ENCODE results near the gene SMCO4.
"Not testable (repeated sequence)": the region's sequence is repeated elsewhere in the genome, so short reads cannot be mapped to it uniquely, and the experiment has no call there.

SMCO4 gene

GRCh38 chr11:93537049-93537448 is 6.1 kb downstream of the SMCO4 start:
- H3K27ac ChIP-seq (ENCODE audit: low read length) = no peak overlapping the region
- H3K9ac ChIP-seq (ENCODE audit: low read length) = no peak overlapping the region
- H3K4me3 ChIP-seq (ENCODE audit: low read length) = no peak overlapping the region

GRCh38 chr11:93536101-93536861 is 6.9 kb downstream of the SMCO4 start:
- no peak overlapping the region for H3K27ac ChIP-seq (ENCODE audit: low read length)
- no peaks in the 10 kb centered on the region for H3K27me3 ChIP-seq (ENCODE audit: control insufficient read depth, insufficient read depth, low read length)
- H3K4me1 ChIP-seq (ENCODE audit: control insufficient read depth, low read depth, low read length) = peaks cover 21% of the 10 kb centered on the region
- H3K36me3 ChIP-seq (ENCODE audit: control insufficient read depth, low read depth, low read length) = no peaks in the 10 kb centered on the region
- H3K4me3 ChIP-seq (ENCODE audit: low read length) = no peak overlapping the region
- H3K9ac ChIP-seq (ENCODE audit: low read length) = no peak overlapping the region
- no peaks in the 10 kb centered on the region for H3K9me3 ChIP-seq (ENCODE audit: control insufficient read depth, low read depth, low read length)

More at GRCh38 chr11:93537049-93537448, 6.1 kb downstream of the SMCO4 start:
- Histone ChIP-seq H3K9me3 (ENCODE audit: control insufficient read depth, low read depth, low read length) (no peaks in the 10 kb centered on the region), H3K4me1 (ENCODE audit: control insufficient read depth, low read depth, low read length) (peaks cover 25% of the 10 kb centered on the region), H3K36me3 (ENCODE audit: control insufficient read depth, low read depth, low read length) (no peaks in the 10 kb centered on the region), H3K27me3 (ENCODE audit: control insufficient read depth, insufficient read depth, low read length) (no peaks in the 10 kb centered on the region)

- H3K27me3 ChIP-seq (ENCODE audit: control insufficient read depth, insufficient read depth, low read length) = not testable (repeated sequence)
Measured at GRCh38 chr11:93535578-93535977, 7.6 kb downstream of the SMCO4 start.

GRCh38 chr11:93532806-93533205 is 10.4 kb downstream of the SMCO4 start:
- no peaks in the 10 kb centered on the region for H3K36me3 ChIP-seq (ENCODE audit: control insufficient read depth, low read depth, low read length)
- H3K27me3 ChIP-seq (ENCODE audit: control insufficient read depth, insufficient read depth, low read length) = no peaks in the 10 kb centered on the region
- no peak overlapping the region for H3K4me3 ChIP-seq (ENCODE audit: low read length)
- H3K9ac ChIP-seq (ENCODE audit: low read length) = no peak overlapping the region
- H3K27ac ChIP-seq (ENCODE audit: low read length) = no peak overlapping the region
- peaks cover 26% of the 10 kb centered on the region for H3K4me1 ChIP-seq (ENCODE audit: control insufficient read depth, low read depth, low read length)
- H3K9me3 ChIP-seq (ENCODE audit: control insufficient read depth, low read depth, low read length) = no peaks in the 10 kb centered on the region

More at GRCh38 chr11:93535578-93535977, 7.6 kb downstream of the SMCO4 start:
- not testable (repeated sequence) for H3K9me3 ChIP-seq (ENCODE audit: control insufficient read depth, low read depth, low read length); H3K36me3 ChIP-seq (ENCODE audit: control insufficient read depth, low read depth, low read length); H3K27ac ChIP-seq (ENCODE audit: low read length); H3K9ac ChIP-seq (ENCODE audit: low read length); H3K4me3 ChIP-seq (ENCODE audit: low read length)
- H3K4me1 ChIP-seq (ENCODE audit: control insufficient read depth, low read depth, low read length) = peaks cover 21% of the 10 kb centered on the region

- H3K36me3 ChIP-seq (ENCODE audit: control insufficient read depth, low read depth, low read length) = no peaks in the 10 kb centered on the region
- no peak overlapping the region for H3K9ac ChIP-seq (ENCODE audit: low read length)
- H3K27me3 ChIP-seq (ENCODE audit: control insufficient read depth, insufficient read depth, low read length) = no peaks in the 10 kb centered on the region
- H3K4me1 ChIP-seq (ENCODE audit: control insufficient read depth, low read depth, low read length) = peaks cover 24% of the 10 kb centered on the region
- no peak overlapping the region for H3K4me3 ChIP-seq (ENCODE audit: low read length)
- H3K9me3 ChIP-seq (ENCODE audit: control insufficient read depth, low read depth, low read length) = no peaks in the 10 kb centered on the region
- no peak overlapping the region for H3K27ac ChIP-seq (ENCODE audit: low read length)
Measured at GRCh38 chr11:93532281-93532789, 10.9 kb downstream of the SMCO4 start.

- no peaks in the 10 kb centered on the region for H3K27me3 ChIP-seq (ENCODE audit: control insufficient read depth, insufficient read depth, low read length)
- H3K9me3 ChIP-seq (ENCODE audit: control insufficient read depth, low read depth, low read length) = no peaks in the 10 kb centered on the region
- H3K27ac ChIP-seq (ENCODE audit: low read length) = no peak overlapping the region
- H3K4me3 ChIP-seq (ENCODE audit: low read length) = no peak overlapping the region
- peaks cover 11% of the 10 kb centered on the region for H3K4me1 ChIP-seq (ENCODE audit: control insufficient read depth, low read depth, low read length)
- H3K36me3 ChIP-seq (ENCODE audit: control insufficient read depth, low read depth, low read length) = no peaks in the 10 kb centered on the region
- H3K9ac ChIP-seq (ENCODE audit: low read length) = no peak overlapping the region
Measured at GRCh38 chr11:93530468-93530826, 12.7 kb downstream of the SMCO4 start.

- H3K4me3 ChIP-seq (ENCODE audit: low read length) = no peak overlapping the region
- H3K27ac ChIP-seq (ENCODE audit: low read length) = no peak overlapping the region
- H3K27me3 ChIP-seq (ENCODE audit: control insufficient read depth, insufficient read depth, low read length) = no peaks in the 10 kb centered on the region
- H3K4me1 ChIP-seq (ENCODE audit: control insufficient read depth, low read depth, low read length) = peaks cover 11% of the 10 kb centered on the region
- H3K36me3 ChIP-seq (ENCODE audit: control insufficient read depth, low read depth, low read length) = no peaks in the 10 kb centered on the region
- no peaks in the 10 kb centered on the region for H3K9me3 ChIP-seq (ENCODE audit: control insufficient read depth, low read depth, low read length)
- no peak overlapping the region for H3K9ac ChIP-seq (ENCODE audit: low read length)
Measured at GRCh38 chr11:93529707-93530467, 13.3 kb downstream of the SMCO4 start.

GRCh38 chr11:93528757-93529645 is 14.2 kb downstream of the SMCO4 start:
- Histone ChIP-seq H3K4me1 (ENCODE audit: control insufficient read depth, low read depth, low read length) (peaks cover 15% of the 10 kb centered on the region), H3K9ac (ENCODE audit: low read length) (no peak overlapping the region), H3K36me3 (ENCODE audit: control insufficient read depth, low read depth, low read length) (no peaks in the 10 kb centered on the region), H3K9me3 (ENCODE audit: control insufficient read depth, low read depth, low read length) (no peaks in the 10 kb centered on the region), H3K27me3 (ENCODE audit: control insufficient read depth, insufficient read depth, low read length) (no peaks in the 10 kb centered on the region), H3K4me3 (ENCODE audit: low read length) (no peak overlapping the region), H3K27ac (ENCODE audit: low read length) (no peak overlapping the region)

- Histone ChIP-seq H3K9ac (ENCODE audit: low read length) (no peak overlapping the region), H3K36me3 (ENCODE audit: control insufficient read depth, low read depth, low read length) (no peaks in the 10 kb centered on the region)
Measured at GRCh38 chr11:93528252-93528651, 14.9 kb downstream of the SMCO4 start.

GRCh38 chr11:93526641-93527583 is 16.3 kb downstream of the SMCO4 start:
- Histone ChIP-seq H3K27me3 (ENCODE audit: control insufficient read depth, insufficient read depth, low read length) (no peaks in the 10 kb centered on the region), H3K9ac (ENCODE audit: low read length) (no peak overlapping the region), H3K4me3 (ENCODE audit: low read length) (no peak overlapping the region), H3K4me1 (ENCODE audit: control insufficient read depth, low read depth, low read length) (peaks cover 24% of the 10 kb centered on the region), H3K9me3 (ENCODE audit: control insufficient read depth, low read depth, low read length) (no peaks in the 10 kb centered on the region), H3K27ac (ENCODE audit: low read length) (no peak overlapping the region), H3K36me3 (ENCODE audit: control insufficient read depth, low read depth, low read length) (no peaks in the 10 kb centered on the region)

More at GRCh38 chr11:93528252-93528651, 14.9 kb downstream of the SMCO4 start:
- Histone ChIP-seq H3K27ac (ENCODE audit: low read length) (no peak overlapping the region), H3K4me1 (ENCODE audit: control insufficient read depth, low read depth, low read length) (peaks cover 15% of the 10 kb centered on the region), H3K4me3 (ENCODE audit: low read length) (no peak overlapping the region), H3K27me3 (ENCODE audit: control insufficient read depth, insufficient read depth, low read length) (no peaks in the 10 kb centered on the region), H3K9me3 (ENCODE audit: control insufficient read depth, low read depth, low read length) (no peaks in the 10 kb centered on the region)
